ENCODE data around the gene KLB.
"Not testable (repeated sequence)": the region's sequence is repeated elsewhere in the genome, so short reads cannot be mapped to it uniquely, and the experiment has no call there.

The KLB gene

GRCh38 chr4:39406763-39407583 lies at the start of gene KLB:
Gene KLB, plus strand, starts transcription at chr4:39406930. Its CDS starts 20 bp downstream, at chr4:39406950.
- DNase-seq (ENCODE audit: low spot score) = no peak

GRCh38 chr4:39357002-39357401 lies 49.7 kb upstream of the KLB start:
- DNase-seq (ENCODE audit: low spot score) = no peak

- DNase-seq (ENCODE audit: low spot score) = not testable (repeated sequence)
Observed at GRCh38 chr4:39360611-39361010, 46.1 kb upstream of the KLB start.

- no peak for DNase-seq (ENCODE audit: low spot score)
Observed at GRCh38 chr4:39362827-39363226, 43.9 kb upstream of the KLB start.

- no peak for DNase-seq (ENCODE audit: low spot score)
Observed at GRCh38 chr4:39363773-39364393, 42.8 kb upstream of the KLB start.

GRCh38 chr4:39365360-39365759 lies 41.4 kb upstream of the KLB start:
- DNase-seq (ENCODE audit: low spot score) = no peak

- DNase-seq (ENCODE audit: low spot score) = peak; percentile 83
Observed at GRCh38 chr4:39365830-39366771, 40.6 kb upstream of the KLB start, which contains the start of gene RFC1. Gene RFC1, minus strand, starts transcription at chr4:39366362. Its CDS starts 121 bp downstream, at chr4:39366241.

GRCh38 chr4:39367166-39367565 lies 39.6 kb upstream of the KLB start:
- no peak for DNase-seq (ENCODE audit: low spot score)

GRCh38 chr4:39369301-39369700 lies 37.4 kb upstream of the KLB start:
- no peak for DNase-seq (ENCODE audit: low spot score)

- DNase-seq (ENCODE audit: low spot score) = not testable (repeated sequence)
Observed at GRCh38 chr4:39371209-39371608, 35.5 kb upstream of the KLB start.

- no peak for DNase-seq (ENCODE audit: low spot score)
Observed at GRCh38 chr4:39375478-39375877, 31.3 kb upstream of the KLB start.

- DNase-seq (ENCODE audit: low spot score) = no peak
Observed at GRCh38 chr4:39383690-39384089, 23.0 kb upstream of the KLB start.

- no peak for DNase-seq (ENCODE audit: low spot score)
Observed at GRCh38 chr4:39384563-39384962, 22.2 kb upstream of the KLB start.

GRCh38 chr4:39390603-39391002 lies 16.1 kb upstream of the KLB start:
- DNase-seq (ENCODE audit: low spot score) = no peak

GRCh38 chr4:39394706-39395105 lies 12.0 kb upstream of the KLB start:
- no peak for DNase-seq (ENCODE audit: low spot score)

- not testable (repeated sequence) for DNase-seq (ENCODE audit: low spot score)
Observed at GRCh38 chr4:39401640-39402039, 5.1 kb upstream of the KLB start.

- no peak for DNase-seq (ENCODE audit: low spot score)
Observed at GRCh38 chr4:39407584-39407885, 805 bp downstream of the KLB start.

- DNase-seq (ENCODE audit: low spot score) = peak; percentile 9
Observed at GRCh38 chr4:39410415-39410814, 3.7 kb downstream of the KLB start.

GRCh38 chr4:39411561-39411960 lies 4.8 kb downstream of the KLB start:
- not testable (repeated sequence) for DNase-seq (ENCODE audit: low spot score)

GRCh38 chr4:39415678-39416283 lies 9.1 kb downstream of the KLB start:
- no peak for DNase-seq (ENCODE audit: low spot score)

GRCh38 chr4:39422247-39422646 lies 15.5 kb downstream of the KLB start:
- no peak for DNase-seq (ENCODE audit: low spot score)

GRCh38 chr4:39425297-39425696 lies 18.6 kb downstream of the KLB start:
- DNase-seq (ENCODE audit: low spot score) = not testable (repeated sequence)

Measured in pons (tissue), 1 donor.